ENCODE results near the gene TMEM178A.

Gene TMEM178A

GRCh38 chr2:39743269-39743776 is 77.6 kb downstream of the TMEM178A start:
- ATAC-seq, result no peak

GRCh38 chr2:39755466-39755865 is 89.7 kb downstream of the TMEM178A start:
- ATAC-seq, result no peak
- no peak for DNase-seq

More at GRCh38 chr2:39743269-39743776, 77.6 kb downstream of the TMEM178A start:
- no peak for DNase-seq

- ATAC-seq (no peak), DNase-seq (no peak)
These were observed 91.4 kb downstream of the TMEM178A start for GRCh38 chr2:39757156-39757555.

- no peak for DNase-seq
- no peak for ATAC-seq
These were observed 96.7 kb downstream of the TMEM178A start for GRCh38 chr2:39762448-39762847.
